Gastroesophageal sphincter (tissue), 3 donors: ENCODE data around the gene PSMB3.

Experiments used
- CTCF ChIP-seq, 4 experiments: fragments of 200-600 bp in 2 of 4; fragments of 450-650 bp in 2 of 4; sonication (generic) in 1 of 4; IDR thresholded peaks; one replicate each; pipeline ENCODE4 v1.5.1; 2017 to 2019; ENCODE audit warnings: antibody characterized with exemption in 4 of 4, mild to moderate bottlenecking in 2 of 4, moderate library complexity in 2 of 4
- POLR2A ChIP-seq, 2 donors: fragments of 450-650 bp; IDR thresholded peaks; one replicate each; pipeline ENCODE4 v1.6.1; 2017; ENCODE audit warnings: antibody characterized with exemption in 2 of 2, mild to moderate bottlenecking in 2 of 2, moderate library complexity in 1 of 2
- POLR2AphosphoS5 ChIP-seq: sonication (generic); formaldehyde crosslinking; IDR thresholded peaks from one replicate; pipeline ENCODE4 v1.6.1; 2017; ENCODE audit warnings: antibody characterized with exemption

- TF ChIP-seq POLR2A (IDR thresholded peaks at IDR 0.05) (no peak), CTCF (IDR thresholded peaks at IDR 0.05) (no peak), POLR2AphosphoS5 (no peak)
Measured at GRCh38 chr17:38725066-38725465, 27.5 kb upstream of the PSMB3 start.
